Stimulated activated CD8-positive, alpha-beta memory T cell treated with anti-CD3 and anti-CD28 coated beads, Interleukin-4, amount 100 ng/mL, for 24 hours (primary cell): ENCODE data around the gene CCDC39.
A peak's percentile ranks its signal among the peaks of the same experiment; 100 is the strongest.

ENCODE experiments used
- DNase-seq: peaks from one replicate; pipeline ENCODE4 v3.0.0-alpha.2; 2020; ENCODE audit warnings: low read depth

The CCDC39 gene

DNA sequence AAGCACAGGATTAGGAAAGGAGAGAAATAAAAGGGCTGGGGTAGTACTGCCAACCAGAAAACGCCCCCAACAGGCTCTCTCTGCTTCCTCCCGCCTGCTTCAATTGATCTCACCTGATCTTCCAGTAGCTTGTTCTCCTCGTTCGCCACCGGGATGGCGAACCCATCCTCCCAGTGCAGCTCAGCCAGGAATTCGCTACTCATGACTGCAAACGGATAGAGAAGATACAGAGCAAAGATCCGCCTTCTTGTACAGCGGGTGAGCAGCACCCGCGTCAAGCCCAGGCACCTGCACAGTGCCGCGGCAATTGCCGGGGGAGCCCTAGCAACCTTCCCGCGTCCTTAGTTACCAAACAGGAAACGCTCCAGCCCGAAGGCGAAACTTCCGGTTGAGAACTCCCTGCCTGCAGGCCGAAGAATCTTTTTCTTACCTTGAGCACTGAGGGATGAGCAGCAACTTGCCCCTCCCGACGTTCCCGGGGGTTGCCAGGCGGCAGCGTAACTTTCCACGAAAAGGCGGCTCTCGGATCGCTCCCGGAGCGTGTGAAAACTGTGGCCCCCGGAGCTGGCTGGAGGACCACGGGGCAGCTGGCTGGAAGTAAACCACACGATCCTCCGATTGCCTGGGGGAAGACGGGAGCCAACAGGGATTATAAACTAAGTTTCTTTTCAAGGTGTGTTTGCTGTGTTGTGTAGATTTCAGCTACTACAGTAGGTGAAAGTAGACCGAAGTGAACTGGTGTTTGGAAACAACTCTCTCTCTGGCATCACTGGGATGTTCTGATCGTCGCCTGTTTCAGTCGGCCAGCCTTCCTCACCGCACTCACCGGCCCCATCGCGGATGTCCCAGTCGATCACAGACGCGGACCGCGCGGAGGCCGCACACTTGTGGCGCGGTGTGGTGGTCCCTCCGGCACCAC, at the start of gene CCDC39:
TSS of gene CCDC39 (minus strand) at position 312 of the 919 bp plus-strand sequence. CDS start at position 203, 109 bp downstream.
- peak; percentile 60 for DNase-seq

DNA sequence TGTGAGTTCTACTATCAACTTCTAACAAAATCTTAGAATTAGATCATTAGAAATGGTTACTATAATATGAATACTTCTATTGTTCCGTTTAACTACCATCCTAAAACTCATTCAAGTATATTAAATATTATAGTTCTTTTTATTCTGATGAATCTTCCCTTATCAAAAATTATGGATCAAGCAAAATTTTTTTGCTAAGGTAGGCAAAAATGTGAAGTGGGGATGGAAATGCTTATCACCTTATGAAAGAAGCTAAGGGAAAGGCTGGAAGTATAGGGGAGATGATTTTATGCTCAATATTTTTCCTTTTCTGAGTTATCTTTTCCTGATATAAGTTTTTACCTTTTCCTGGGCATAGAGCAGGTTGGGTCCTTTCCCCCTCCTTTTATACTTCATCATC, 40.7 kb upstream of the CCDC39 start:
- DNase-seq: no peak

DNA sequence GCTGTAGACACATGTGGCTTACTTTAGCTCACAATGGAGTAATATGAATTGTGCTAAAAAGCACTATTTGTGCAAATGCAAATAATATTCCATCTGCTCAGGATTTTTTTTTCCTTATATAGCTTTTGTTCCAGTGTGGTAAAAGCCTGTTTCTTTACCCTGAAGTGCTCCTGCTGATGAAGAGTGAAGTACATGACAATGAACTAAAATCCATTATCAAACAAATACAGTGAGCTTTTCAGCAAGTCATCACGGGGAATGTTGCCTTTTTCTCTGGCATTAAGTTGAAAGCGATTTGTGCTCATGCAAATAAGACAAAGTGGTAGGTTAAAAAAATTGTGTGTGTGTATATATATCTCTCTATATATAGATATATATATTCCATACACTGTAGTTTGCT, 28.6 kb upstream of the CCDC39 start:
- DNase-seq: no peak

DNA sequence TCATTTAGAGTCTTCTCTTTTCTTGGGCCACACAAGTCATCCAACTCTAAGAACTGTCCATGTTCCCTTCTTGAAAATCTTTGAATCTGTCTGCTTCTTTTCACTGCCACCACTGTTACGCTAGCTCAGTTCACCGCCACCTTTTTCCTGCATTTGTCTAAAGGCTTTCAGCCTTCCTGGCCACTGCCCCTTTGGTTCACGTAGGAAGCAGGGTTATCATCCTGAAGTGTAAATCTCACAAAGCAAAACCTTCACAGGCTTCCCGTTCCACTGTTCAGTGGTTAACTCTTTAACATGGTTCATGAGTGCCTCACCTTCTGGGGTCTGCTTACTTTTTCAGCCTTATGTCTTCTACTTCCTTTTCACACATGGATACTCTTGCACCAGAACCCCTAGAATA, 26.3 kb upstream of the CCDC39 start:
- no peak for DNase-seq

DNA sequence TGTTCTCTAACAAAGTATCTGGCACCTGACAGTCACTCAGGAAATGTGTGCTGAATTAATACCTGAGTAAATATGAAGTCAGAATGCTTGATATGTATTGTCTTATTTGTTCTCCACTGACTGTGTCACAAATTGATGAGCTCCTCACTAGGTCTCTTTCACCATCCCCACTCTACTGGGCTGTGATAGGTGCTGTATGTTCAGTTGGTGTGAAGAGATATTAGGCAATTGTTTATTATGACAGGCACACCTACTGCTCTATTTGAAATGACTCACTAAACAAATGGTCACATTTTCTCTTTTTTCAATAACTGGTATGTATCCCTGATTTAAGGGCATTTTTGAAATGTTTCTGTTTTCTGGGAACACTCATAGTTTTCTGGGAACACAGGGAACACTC, 25.2 kb upstream of the CCDC39 start:
- no peak for DNase-seq

DNA sequence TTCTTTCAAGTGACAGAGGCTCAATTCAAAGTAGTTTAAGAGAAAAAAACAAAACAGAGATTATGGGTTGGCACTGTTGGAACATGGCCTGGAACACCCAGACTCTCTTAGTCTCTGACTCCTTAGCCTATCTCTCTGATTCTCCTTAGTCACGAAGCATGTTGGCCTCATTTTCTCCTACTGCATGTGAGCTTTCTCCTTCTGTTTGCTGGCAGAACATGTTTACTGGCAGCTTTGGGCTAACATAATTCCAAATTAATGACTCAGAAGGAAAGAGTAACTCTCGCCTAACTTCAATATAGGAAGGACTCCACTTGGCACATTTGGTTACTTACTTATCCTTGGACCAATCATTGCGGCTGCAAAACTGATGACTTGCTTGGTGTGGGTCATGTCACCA, 21.7 kb upstream of the CCDC39 start:
- no peak for DNase-seq

DNA sequence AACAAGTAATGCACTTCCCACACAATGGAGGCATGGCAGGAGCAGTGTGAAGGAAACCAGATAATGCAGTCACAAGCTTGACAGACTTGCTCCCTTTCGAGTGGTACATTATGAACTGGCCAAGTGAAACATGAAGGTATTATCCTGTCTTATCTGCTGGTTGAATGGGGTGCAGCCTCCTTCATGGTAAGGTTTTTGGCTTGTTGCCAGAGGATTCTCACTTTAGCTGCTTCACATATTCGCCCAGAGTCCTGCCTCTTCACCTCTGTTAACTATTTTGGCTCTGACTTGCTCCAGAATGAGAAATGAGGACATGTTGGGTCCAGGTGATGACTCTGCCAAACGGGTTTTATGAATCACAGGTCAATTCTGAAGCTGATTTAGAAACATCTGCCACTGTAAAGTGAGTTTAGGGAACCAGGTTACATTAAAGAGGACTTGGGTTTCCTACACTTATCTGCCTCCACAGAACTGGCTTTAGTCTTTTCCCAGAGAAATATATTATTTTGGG, 19.5 kb upstream of the CCDC39 start:
- DNase-seq: no peak

DNA sequence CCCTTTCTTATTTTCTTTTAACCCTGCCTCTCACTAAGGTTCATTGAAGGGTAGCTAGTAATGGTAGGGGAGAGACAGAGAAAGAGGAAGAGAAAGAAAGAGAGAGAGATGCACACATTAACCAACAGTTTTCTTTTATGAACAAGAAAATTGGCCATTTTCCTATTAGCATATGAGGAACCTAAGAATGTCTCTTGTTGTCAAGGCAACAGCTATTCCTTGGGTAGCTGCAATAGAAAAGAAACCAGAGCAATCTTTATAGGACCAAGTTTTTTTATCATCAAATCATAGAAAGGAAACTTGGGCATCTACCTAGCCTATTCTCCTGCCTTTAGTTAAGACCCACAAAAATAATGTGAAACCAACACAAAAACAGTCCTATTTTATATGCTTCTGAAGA, 15.0 kb upstream of the CCDC39 start:
- no peak for DNase-seq

DNA sequence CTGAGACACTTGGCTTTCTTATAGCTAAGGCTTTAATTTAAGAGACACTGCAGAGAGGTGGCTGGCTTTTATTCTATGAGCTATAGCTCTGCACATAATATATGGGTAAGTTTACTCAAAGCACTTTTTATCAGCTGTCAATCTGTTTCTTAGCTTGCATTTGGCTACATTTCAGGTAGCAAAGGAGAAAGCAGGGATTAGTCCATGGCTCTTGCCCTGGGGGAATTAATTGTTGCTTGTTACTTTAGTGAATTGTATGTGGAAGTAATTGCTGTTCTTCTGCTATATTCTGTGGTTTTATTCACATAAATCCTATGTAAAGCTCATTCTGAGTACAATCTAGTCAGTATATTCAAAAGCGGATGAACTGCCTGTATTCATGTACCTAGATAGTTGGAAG, 14.4 kb upstream of the CCDC39 start:
- no peak for DNase-seq

DNA sequence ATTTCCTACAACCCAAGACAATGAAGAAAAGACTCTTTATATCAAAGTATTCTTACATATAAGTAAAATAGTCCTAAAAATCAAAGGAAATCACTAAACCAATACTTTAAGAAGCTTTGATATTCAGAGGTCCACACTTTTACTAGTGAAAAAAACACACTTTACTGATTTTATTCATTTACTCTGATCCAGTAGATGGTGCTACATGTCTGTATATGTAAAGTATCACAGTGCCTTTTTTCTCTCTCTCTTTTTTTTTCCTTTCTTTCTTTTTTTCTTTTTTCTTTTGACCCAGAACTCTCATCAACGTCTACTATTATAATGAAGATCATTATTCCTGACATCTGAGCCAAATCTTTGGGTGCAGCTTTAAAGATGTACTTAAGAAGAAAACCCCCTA, 10.8 kb upstream of the CCDC39 start:
- DNase-seq: no peak

DNA sequence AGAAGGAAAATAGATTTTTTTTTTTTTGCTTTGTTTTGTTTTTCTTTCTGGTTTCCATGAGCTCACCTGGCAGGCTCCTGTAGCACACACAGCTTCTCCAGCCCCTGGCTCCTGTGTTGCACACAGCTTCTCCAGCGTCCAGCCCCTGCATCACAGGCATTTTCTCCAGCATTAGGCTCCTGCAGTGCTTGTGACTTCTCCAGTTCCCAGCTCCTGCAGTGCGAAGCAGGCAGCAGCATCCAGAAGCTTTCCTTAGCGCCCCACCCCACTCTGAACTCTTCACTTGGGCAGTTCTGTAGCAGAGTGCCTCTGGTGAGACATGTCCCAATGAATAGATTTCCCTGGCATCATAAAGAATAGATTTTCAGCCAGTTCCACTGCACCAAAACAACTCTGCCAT, 5.5 kb upstream of the CCDC39 start:
- DNase-seq: no peak

DNA sequence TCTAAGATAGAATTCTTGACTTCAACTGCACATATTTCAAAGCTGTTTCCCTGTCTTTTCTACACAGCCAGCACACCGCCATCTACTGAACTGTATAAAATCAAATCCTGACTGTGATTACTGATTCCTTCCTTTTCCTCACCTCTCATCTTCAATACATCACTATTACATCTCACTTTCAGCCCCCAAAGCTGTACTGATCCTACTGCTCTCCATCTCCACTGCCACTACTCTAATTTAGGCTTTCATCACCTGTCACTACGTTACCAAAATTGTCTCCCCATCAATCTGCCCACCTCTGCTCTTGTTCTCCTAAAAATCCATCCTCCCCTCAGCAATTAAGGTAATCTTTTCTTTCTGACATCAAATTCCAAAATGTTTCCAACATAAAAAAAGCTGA, 4.5 kb upstream of the CCDC39 start:
- no peak for DNase-seq

DNA sequence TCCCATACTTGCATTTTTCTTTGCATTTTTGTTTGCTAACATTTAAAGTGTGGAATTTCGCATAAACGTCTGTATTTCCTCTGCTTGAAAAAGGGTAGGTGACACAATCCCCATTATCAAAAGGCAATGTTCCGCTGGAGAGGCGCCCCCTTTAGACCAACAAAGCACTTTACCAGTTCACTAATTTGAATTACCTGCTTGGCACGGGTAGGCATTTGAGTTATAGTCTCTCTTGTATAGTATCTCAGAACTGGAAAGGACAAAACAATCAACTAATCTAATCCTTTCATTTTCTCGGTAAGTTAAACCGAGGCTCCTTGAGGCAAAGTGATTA, 775 bp upstream of the CCDC39 start:
- no peak for DNase-seq

DNA sequence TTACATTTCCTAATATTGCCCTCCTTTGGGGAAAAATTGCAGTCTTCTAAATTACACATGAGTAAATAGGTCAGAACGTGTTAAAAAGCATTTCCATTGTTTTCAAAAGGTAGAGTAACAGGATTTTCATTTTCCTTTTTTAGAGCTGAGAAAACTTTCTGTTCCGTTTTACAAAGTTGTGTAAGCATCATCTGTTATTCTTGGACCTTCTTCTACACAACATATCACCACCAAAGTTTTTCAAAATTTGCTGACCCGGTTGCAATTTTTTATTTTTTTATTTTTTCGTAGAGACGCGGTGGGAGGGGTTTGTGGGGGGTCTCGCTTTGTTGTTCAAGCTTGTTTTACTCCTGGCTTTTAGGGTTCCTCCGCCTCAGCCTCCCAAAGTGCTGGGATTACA, 1.1 kb downstream of the CCDC39 start:
- DNase-seq: no peak

DNA sequence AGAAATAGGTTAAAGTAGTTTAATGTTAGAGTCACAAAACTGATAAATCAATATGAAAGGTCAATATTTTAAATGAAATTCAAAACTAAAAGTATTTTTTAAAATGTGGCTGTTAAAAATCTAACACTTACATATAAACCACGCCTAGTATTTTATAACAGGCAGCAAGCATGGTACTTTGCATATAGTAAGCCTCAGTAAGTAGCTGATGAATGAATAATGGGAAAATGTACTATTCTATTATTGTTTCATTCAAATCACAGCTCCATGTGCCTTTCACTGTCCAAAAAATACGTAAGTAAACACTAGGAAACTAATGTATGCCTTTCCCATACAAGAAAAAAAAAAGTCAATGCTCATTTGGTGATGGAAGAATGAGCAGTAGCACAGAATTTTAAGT, 17.8 kb downstream of the CCDC39 start:
- no peak for DNase-seq

DNA sequence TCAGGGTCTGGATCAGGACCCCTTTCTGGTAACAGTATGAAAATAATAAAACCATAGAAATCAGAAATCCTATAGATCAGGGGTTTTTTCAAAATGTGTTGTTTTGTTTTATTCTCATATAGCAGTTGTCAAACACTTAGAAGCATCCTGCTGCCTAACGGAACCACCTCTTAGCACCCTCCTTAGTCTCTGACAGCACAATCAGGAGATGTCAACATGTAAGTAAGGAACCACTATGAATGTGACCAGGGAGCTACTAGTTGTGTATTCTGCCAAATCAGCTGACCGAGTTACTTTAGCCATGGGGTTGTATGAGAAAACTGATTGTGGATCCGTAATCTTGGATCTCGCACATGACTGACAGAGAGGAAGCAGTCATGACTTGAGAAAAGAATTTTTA, 22.2 kb downstream of the CCDC39 start:
- DNase-seq: no peak

DNA sequence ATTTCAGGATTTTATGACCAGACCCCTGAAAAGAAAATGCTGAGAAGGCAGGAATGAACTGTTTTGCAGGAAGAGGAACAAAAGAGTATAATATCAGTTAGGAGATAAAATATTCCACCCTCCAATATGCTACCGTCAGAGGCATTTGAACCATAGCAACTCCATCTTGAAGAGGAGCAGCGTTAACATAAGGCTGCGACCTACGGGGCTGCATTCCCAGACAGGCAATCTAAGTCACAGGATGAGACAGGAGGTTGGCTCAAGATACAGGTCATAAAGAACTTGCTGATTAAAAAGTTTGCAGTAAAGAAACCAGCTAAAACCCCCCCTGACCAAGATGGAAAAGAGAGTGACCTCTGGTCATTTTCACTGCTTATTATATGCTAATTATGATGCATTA, 22.9 kb downstream of the CCDC39 start:
- DNase-seq: no peak

DNA sequence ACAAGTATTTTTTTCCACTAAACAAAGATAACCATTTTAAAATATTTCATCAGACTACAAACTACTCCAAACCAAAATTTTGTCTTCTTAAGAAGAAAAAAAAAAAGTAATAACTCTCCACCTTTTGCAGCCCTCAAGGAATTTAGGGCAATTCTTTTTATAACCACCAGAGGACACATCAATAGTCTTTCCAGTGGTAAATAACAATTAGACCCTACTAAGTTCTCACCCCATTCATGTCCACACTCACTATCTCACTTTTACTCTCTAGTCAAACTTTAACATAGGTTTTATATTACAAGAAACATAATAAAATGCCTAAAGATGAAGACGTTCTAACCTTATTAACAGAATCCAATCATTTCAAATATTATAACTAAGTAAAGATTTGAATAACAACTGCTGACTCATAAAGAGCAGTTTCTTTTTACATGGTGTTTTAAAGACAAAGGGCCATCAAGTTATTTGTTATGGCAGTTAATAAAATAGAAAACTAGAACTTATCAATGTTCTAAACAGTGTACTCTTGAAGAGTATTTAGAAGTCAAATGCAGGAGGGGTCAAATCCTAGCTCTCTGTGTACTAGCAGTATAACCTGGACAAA, 33.0 kb downstream of the CCDC39 start:
- no peak for DNase-seq

DNA sequence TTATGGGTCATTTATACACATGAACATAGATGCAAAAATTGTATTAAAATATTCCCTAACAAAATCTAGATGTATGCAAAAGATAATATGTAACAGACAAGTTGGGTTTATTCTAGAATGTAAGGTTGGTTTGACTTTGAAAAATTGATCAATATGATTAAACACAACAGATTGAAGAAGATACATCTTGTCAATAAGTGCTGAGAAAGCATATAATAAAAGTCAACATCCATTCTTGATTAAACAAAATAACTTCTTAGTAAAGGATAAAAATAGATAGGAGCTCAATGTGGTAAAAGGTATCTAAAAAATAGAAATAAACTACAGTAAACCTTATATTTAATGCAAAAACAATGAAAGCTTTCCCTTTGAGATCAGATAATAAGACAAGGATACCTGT, 38.3 kb downstream of the CCDC39 start:
- no peak for DNase-seq

DNA sequence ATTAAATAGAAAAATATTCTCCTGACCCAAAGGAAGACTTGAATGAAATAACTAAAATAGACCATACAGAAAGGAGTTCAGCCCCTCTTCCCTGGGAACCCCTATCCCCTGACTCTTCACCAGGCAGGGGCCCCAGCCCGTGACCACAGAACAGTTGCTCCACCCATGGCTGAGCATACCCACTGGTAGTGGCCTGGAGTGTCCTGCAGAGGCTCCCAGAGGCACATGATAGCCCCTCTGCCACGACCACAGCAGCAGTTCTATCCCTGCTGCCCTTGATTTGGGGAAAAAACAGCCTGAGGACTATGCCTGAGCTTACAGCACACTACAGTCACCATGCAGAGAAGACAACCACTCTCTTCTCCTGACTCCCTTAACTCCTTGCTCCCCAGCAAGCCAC, 45.6 kb downstream of the CCDC39 start:
- DNase-seq: no peak

DNA sequence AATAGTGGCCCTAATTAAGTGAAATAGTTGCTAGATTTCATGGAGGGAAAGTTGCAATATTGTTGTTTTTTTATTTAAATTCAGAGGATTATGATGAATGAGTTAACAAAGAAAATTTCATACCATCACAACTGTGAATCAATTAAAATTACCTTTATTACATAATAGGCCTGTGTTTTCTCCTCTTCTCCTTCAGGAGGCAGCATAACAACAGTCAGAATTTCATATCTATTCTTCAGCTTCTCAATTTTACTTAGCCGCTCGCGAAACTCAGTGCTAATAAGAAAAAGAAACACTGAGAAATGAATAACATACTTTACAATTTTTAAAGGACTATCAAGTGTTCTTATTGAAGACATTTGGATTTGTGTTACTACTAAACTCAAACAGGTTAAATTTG, 48.0 kb downstream of the CCDC39 start:
- DNase-seq: no peak

DNA sequence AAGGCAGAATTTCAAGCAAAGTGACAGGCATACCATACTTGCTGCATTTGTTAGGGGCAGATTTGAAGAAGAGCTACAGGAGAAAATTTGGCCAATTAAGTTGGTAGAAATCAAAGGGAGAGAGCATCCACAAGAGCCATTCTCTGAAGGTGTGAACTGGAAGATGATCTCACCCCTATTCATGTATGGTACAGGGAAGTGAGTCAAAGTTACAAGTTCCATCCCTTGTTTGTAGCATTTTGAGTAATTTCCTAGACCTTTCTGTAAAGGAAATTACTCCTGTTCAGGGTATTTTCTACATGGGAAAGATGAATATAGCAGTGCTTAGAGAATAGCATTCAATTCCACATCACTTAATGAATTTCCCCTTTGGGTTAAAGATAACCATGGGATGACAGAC, 48.9 kb downstream of the CCDC39 start:
- no peak for DNase-seq

DNA sequence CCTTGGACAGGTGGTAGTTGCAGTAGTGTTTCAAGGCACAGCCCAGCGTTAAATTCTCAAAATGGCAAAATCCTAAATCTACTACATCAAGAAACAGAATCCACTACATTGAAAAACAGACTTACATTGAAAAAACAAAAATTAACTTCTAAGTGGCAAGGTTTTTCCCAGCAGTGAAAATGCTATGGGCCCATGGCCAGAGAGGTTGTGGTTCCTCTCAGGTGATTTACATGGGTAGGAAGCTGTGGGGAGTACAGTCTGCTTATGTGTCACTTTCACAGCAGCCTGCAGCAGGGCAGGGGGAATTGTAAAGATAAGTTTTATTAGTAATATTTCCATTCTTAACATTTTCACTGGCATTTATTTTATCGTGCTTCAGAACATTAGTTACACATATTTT, 52.4 kb downstream of the CCDC39 start:
- no peak for DNase-seq

DNA sequence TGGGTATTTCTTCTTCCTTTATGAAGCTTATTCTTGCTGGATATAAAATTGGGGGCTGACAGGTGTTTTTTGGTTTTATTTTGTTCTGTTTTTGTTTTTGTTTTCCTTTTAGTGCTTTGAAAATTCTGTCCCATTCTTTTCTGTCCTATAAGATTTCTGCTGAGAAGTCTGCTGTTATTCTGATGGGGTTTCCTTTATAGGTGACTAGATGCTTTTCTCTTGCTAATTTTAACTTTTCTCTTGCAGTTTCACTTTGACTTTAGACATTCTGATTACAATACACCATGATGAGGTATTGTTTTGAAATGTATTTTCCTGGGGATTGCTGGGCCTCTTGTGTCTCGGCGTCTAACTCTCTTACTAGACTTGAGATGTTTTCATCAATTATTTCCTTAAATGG, 54.6 kb downstream of the CCDC39 start:
- DNase-seq: no peak
